NCI-H446 (cell line): ENCODE measurements around the gene CYP4A11.
"Not testable (repeated sequence)": the region's sequence is repeated elsewhere in the genome, so short reads cannot be mapped to it uniquely, and the experiment has no call there.

ENCODE experiments used
- DNase-seq, 2 experiments: peaks; one replicate each; lab custom pipeline; 2025; lab: John Stamatoyannopoulos, UW

Gene CYP4A11

DNA sequence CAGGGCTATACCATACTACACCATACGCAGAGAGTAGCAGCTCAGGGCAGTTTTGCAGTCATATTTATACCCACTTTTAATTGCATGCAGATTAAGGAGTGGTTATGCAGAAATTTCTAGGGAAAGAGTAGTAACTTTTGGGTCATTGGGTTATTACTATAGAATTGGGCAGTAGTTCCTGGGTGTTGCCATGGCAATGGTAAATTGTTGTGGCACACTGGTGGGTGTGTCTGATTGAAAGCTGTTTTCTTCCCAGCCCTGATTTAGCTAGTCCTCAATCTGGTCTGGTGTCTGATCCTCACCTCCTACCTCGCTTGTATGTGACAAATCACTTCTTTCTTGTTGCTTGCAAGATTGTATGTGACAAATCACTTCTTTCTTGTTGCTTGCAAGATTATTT is 30.5 kb downstream of the CYP4A11 start:
- DNase-seq, result no peak

- no peak for DNase-seq
Measured at GRCh38 chr1:46903481-46903880, 37.8 kb downstream of the CYP4A11 start.

- DNase-seq, result no peak
Measured at GRCh38 chr1:46900401-46900800, 40.9 kb downstream of the CYP4A11 start.

DNA sequence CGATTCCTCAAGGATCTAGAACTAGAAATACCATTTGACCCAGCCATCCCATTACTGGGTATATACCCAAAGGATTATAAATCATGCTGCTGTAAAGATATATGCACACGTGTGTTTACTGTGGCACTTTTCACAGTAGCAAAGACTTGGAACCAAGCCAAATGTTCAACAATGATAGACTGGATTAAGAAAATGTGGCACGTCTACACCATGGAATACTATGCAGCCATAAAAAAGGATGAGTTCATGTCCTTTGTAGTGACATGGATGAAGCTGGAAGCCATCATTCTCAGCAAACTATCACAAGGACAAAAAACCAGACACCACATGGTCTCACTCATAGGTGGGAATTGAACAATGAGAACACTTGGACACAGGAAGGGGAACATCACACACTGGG is 59.6 kb downstream of the CYP4A11 start:
- DNase-seq, result not testable (repeated sequence)
